ENCODE results near the gene SBNO2. TPM values are rescaled to one million over a fixed set of nuclear protein-coding genes. Genes with fewer than 3 reads are reported as not detected.
A peak's percentile ranks its signal among the peaks of the same experiment; 100 is the strongest.

Gene SBNO2
- total RNA-seq, 1 donor from 2014 or later, result 125 TPM

DNA sequence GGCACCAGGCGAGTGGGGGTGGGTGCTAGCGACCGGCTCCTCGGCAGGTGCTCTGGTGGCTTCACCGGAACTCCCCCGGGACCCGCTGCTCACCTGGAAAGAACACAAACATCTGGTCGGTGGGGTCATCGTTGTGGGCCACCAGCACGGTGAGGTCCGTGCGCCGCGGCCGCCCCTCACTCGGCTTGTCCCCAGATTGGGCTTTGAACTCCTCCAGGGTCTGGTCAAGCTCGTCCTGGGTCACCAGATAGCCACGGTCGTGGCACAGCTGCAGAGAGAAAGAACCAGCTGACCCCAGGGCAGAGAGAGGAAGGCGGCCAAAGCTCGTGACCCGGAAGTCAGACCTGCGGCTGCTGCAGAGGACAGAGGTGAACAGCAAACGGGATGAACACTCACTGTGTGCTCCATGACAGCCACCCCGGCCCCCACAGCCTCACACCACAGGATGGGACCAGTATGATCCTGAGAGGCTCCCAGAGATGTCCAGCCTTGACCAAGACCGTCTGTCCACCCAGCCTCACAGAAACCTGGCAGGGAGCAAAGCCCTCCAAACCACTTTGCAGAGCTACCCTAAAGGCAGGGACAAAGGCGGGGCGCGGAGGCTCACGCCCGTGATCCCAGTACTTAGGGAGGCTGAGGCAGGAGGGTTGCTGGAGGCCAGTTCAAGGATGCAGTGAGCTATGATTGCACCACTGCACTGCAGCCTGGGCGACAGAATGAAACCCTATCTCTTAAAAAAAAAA lies 80.1 kb downstream of the SBNO2 start:
- no peak for ATAC-seq
- no peak overlapping the region for H3K27ac ChIP-seq
- peak overlapping the region; percentile 91 for H3K4me3 ChIP-seq
- TF ChIP-seq, protein P1, sequence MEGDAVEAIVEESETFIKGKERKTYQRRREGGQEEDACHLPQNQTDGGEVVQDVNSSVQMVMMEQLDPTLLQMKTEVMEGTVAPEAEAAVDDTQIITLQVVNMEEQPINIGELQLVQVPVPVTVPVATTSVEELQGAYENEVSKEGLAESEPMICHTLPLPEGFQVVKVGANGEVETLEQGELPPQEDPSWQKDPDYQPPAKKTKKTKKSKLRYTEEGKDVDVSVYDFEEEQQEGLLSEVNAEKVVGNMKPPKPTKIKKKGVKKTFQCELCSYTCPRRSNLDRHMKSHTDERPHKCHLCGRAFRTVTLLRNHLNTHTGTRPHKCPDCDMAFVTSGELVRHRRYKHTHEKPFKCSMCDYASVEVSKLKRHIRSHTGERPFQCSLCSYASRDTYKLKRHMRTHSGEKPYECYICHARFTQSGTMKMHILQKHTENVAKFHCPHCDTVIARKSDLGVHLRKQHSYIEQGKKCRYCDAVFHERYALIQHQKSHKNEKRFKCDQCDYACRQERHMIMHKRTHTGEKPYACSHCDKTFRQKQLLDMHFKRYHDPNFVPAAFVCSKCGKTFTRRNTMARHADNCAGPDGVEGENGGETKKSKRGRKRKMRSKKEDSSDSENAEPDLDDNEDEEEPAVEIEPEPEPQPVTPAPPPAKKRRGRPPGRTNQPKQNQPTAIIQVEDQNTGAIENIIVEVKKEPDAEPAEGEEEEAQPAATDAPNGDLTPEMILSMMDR (IDR thresholded peaks at IDR 0.05), result no peak
- H3K4me1 ChIP-seq, result peaks cover 26% of the 10 kb centered on the region
- H3K36me3 ChIP-seq, result peaks cover 42% of the 10 kb centered on the region
- intact Hi-C loops (cut with DNase I), result no loop called here
- no peaks in the 10 kb centered on the region for H3K27me3 ChIP-seq
- H3K9me3 ChIP-seq, result no peaks in the 10 kb centered on the region
- peak; percentile 66 for DNase-seq

DNA sequence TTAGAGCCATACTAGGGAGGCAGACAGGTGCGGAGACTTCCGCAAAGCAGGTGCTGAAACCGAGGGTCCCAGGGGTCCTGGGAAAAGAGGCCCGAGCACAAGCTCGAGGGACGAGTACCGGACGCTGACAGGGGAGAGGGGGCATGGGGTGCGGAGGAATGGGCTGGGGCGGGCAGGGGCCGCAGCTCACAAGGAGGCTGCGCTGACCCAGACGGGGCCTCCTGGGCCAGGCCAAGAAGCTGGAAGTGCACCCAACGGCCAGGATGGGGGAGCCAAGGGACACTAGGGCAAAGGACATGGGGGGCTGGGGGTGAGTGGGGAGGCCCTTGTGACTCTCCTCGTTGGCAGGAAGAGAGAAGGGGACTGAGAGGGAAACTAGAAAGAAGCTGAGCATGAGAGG lies 80.7 kb downstream of the SBNO2 start:
- H3K36me3 ChIP-seq, result peaks cover 49% of the 10 kb centered on the region
- TF ChIP-seq, protein P1 (IDR thresholded peaks at IDR 0.05), result no peak
- peak; percentile 61 for DNase-seq
- H3K9me3 ChIP-seq, result no peaks in the 10 kb centered on the region
- H3K4me1 ChIP-seq, result peaks cover 24% of the 10 kb centered on the region
- no peak overlapping the region for H3K27ac ChIP-seq
- ATAC-seq, result no peak
- intact Hi-C loops (cut with DNase I), result no loop called here
- no peaks in the 10 kb centered on the region for H3K27me3 ChIP-seq
- H3K4me3 ChIP-seq, result no peak overlapping the region

DNA sequence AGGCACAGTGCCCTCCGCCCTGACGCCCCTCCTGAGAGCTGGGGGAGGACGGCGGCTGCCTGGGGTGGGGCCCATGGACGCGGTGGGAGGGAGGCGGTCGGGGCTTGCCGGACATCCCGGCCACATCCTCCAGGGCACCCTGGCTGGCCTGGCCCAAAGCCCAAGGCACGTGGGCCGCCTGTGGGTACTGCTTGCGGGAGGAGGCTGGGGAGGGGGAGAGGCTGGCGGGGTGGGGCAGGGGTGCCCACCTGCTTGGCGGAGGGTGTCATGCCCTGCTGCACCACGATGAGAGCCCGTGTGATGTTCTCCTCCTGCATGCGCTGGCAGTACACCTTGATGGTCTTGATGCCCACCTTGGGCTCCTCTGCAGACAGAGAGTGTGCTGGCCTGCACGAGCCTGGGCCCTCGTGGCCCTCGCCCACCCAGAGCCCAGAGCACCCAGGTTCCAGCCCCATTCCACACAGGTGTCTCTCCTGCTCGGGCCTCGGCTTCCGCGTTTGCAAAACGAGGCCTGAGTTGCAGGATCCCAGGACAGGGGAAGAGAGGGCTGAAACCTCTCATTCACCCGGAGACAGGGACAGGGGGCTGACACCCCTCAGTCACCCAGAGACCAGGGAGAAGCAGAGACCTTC lies 82.4 kb downstream of the SBNO2 start:
- Histone ChIP-seq H3K36me3 (peaks cover 60% of the 10 kb centered on the region), H3K27ac (no peak overlapping the region)
- TF ChIP-seq, protein P1 (IDR thresholded peaks at IDR 0.05), result no peak

DNA sequence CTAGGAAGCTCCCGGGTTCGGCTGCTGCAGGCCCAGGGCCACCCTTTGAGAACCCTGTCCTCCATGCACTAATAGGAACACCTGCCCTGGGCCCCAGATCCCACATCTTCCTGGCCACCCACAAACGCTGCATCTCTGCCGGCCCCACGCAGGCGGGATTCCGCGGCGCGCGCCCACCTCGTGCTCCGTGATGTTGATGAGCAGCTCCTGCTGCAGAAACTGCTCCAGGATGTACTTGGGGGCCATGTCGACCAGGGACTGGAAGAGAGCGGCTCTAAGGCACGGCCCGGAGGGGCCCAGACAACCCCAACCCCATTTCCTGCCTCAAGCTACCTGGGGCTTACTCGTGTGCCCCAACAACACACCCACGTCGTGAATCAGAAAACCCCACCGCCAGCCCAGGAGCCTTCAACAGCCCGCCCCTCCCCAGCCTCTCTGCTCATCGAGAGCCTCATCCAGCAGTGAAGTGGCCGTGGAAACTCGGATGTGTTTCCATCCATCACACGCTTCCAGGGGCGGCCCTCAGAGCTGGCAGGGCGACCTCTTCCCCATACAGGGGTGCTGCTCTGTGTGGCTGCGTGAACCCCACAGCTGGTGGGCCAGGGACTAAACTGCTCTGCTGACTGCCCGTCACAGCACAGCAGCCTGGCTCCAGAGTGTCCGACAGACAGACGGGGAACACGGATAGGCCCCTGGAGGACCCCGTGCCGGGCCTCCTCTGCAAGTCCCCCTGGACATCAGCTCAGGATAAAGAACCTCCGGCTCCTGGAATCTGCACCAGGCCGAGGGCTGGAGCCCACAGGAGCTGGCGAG lies 83.1 kb downstream of the SBNO2 start:
- no peak overlapping the region for H3K27ac ChIP-seq
- TF ChIP-seq, protein P1 (IDR thresholded peaks at IDR 0.05), result no peak
- H3K9me3 ChIP-seq, result no peaks in the 10 kb centered on the region
- intact Hi-C loops (cut with DNase I), result no loop called here
- H3K27me3 ChIP-seq, result no peaks in the 10 kb centered on the region
- peak; percentile 64 for DNase-seq
- peaks cover 67% of the 10 kb centered on the region for H3K36me3 ChIP-seq
- H3K4me3 ChIP-seq, result no peak overlapping the region
- ATAC-seq, result no peak
- H3K4me1 ChIP-seq, result peaks cover 24% of the 10 kb centered on the region

More for the DNA sequence above, 82.4 kb downstream of the SBNO2 start:
- Histone ChIP-seq H3K4me1 (peaks cover 24% of the 10 kb centered on the region), H3K27me3 (no peaks in the 10 kb centered on the region), H3K4me3 (no peak overlapping the region), H3K9me3 (no peaks in the 10 kb centered on the region)
- ATAC-seq (no peak), DNase-seq (peak; percentile 62)
- intact Hi-C loops (cut with DNase I), result no loop called here

DNA sequence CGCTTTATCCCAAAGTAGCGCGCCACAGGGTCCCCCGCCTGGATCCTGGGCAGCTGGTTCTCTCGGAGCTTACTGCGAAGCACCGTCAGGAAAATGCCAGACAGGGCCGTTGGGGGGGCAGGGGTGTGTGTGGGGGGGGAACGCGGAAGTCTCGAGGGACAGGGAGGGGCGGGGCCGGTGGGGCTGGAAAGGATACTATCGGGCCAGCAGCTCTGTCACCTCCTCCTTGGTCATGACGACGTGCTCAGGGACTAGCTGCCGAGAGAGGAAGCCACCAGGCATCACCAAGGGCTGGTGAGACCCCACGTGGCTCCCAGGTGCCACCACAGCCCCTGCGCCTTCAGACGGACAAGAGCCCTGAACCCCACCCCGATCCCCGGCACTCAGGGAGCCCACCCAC lies 84.2 kb downstream of the SBNO2 start:
- no peak overlapping the region for H3K4me3 ChIP-seq
- ATAC-seq, result no peak
- no peaks in the 10 kb centered on the region for H3K9me3 ChIP-seq
- peak; percentile 62 for DNase-seq
- H3K27me3 ChIP-seq, result no peaks in the 10 kb centered on the region
- peaks cover 18% of the 10 kb centered on the region for H3K4me1 ChIP-seq
- peaks cover 76% of the 10 kb centered on the region for H3K36me3 ChIP-seq
- intact Hi-C loops (cut with DNase I), result loop anchor here (10.0 kb wide), 1 partner anchor 55 kb away; no protein-coding TSS in a partner anchor
- TF ChIP-seq, protein P1 (IDR thresholded peaks at IDR 0.05), result no peak
- no peak overlapping the region for H3K27ac ChIP-seq
